ENCODE results near the gene FLACC1.
A peak's percentile ranks its signal among the peaks of the same experiment; 100 is the strongest.

FLACC1 gene

GRCh38 chr2:201261471-201261870 is 95.7 kb downstream of the FLACC1 start:
- ChIA-PET CTCF (no interaction called here), POLR2A (no interaction called here)
- no peak for DNase-seq (ENCODE audit: low read depth, low spot score)
- H3K4me3 ChIP-seq (ENCODE audit: low read depth, low read length) = no peak overlapping the region
- no peak for TF ChIP-seq CTCF (IDR thresholded peaks at IDR 0.05; ENCODE audit: insufficient read depth, low read length, missing control alignments)

- no peak for TF ChIP-seq CTCF (IDR thresholded peaks at IDR 0.05; ENCODE audit: insufficient read depth, low read length, missing control alignments)
- no peak within 1 kb of the TSS; the same call in 1 of the 2 replicates for H3K4me3 ChIP-seq (ENCODE audit: low read depth, low read length)
- ChIA-PET POLR2A (no interaction called here), CTCF (interaction anchor here (2.0 kb wide), 1 partner anchor 28 kb away, joined by 7 read pairs; no protein-coding TSS in a partner anchor)
- no peak for DNase-seq (ENCODE audit: low read depth, low spot score)
Observed at GRCh38 chr2:201260302-201260800, 96.8 kb downstream of the FLACC1 start, which contains the start of gene CASP8. TSS of gene CASP8 (plus strand) at chr2:201260536. CDS start at chr2:201266487, 5,951 bp downstream.

- DNase-seq (ENCODE audit: low read depth, low spot score) = no peak
- no peak for TF ChIP-seq CTCF (IDR thresholded peaks at IDR 0.05; ENCODE audit: insufficient read depth, low read length, missing control alignments)
- POLR2A ChIA-PET = no interaction called here
- H3K4me3 ChIP-seq (ENCODE audit: low read depth, low read length) = peak overlapping the region; percentile 73
- CTCF ChIA-PET = interaction anchor here (0.6 to 2.0 kb wide), 2 partner anchors 24 to 27 kb away, joined by 3 to 7 read pairs; no protein-coding TSS in a partner anchor
Observed at GRCh38 chr2:201258666-201259615, 98.2 kb downstream of the FLACC1 start.

- peak overlapping the region; percentile 73 for H3K4me3 ChIP-seq (ENCODE audit: low read depth, low read length)
- DNase-seq (ENCODE audit: low read depth, low spot score) = no peak
- POLR2A ChIA-PET = no interaction called here
- CTCF ChIA-PET = interaction anchor here (0.6 to 2.0 kb wide), 3 partner anchors 23 to 509 kb away, joined by 3 to 7 read pairs (median 3); no protein-coding TSS in a partner anchor
- TF ChIP-seq CTCF (IDR thresholded peaks at IDR 0.05; ENCODE audit: insufficient read depth, low read length, missing control alignments) = no peak
Observed at GRCh38 chr2:201257956-201258665, 99.0 kb downstream of the FLACC1 start.

GRCh38 chr2:201257381-201257955 is 99.7 kb downstream of the FLACC1 start:
- H3K4me3 ChIP-seq (ENCODE audit: low read depth, low read length) = peak overlapping the region; percentile 73
- POLR2A ChIA-PET = no interaction called here

More at GRCh38 chr2:201257381-201257955, 99.7 kb downstream of the FLACC1 start:
- no peak for DNase-seq (ENCODE audit: low read depth, low spot score)
- CTCF ChIA-PET = interaction anchor here (0.6 kb wide), 1 partner anchor 509 kb away, joined by 3 read pairs; no protein-coding TSS in a partner anchor
- no peak for TF ChIP-seq CTCF (IDR thresholded peaks at IDR 0.05; ENCODE audit: insufficient read depth, low read length, missing control alignments)
